ENCODE results near the gene NCKAP5. TPM values are rescaled to one million over a fixed set of nuclear protein-coding genes. Genes with fewer than 3 reads are reported as not detected.

The NCKAP5 gene
- total RNA-seq, 1 experiment from 2014 or later: not detected

- H4K20me1 ChIP-seq (ENCODE audit: insufficient read depth): no peaks in the 10 kb centered on the region
- no peaks in the 10 kb centered on the region; the same call in 1 of the 2 replicates for H3K9me3 ChIP-seq (ENCODE audit: insufficient read depth, low read depth)
- no peaks in the 10 kb centered on the region for H3K36me3 ChIP-seq (ENCODE audit: low read depth)
- no peaks in the 10 kb centered on the region for H3K9me2 ChIP-seq (ENCODE audit: insufficient read depth)
- intact Hi-C loops (cut with micrococcal nuclease; ENCODE audit: unreplicated experiment): no loop called here
- no peak overlapping the region for H3K4me2 ChIP-seq
- no TSS peak for BruUV-seq (replicated peaks)
- no peak overlapping the region for H2AFZ ChIP-seq
- H3K4me3 ChIP-seq: no peak overlapping the region
- TF ChIP-seq CTCF (conservative IDR thresholded peaks at IDR 0.05) (no peak), EZH2 (IDR thresholded peaks at IDR 0.05; ENCODE audit: low read depth) (no peak)
- H3K27ac ChIP-seq: no peak overlapping the region
- ChIA-PET POLR2A (ENCODE audit: unreplicated experiment) (no interaction called here), CTCF (no interaction called here)
- 0 out of 2 replicates have a peak, but pooled peaks cover 3% of the 10 kb centered on the region for H3K79me2 ChIP-seq (ENCODE audit: low read depth)
- H3K27me3 ChIP-seq (ENCODE audit: insufficient read depth, low read depth): no peaks in the 10 kb centered on the region; the same call in 1 of the 2 replicates
- no peaks in the 10 kb centered on the region for H3K4me1 ChIP-seq (replicated peaks; ENCODE audit: insufficient read depth)
- no peaks in the 10 kb centered on the region for H3F3A ChIP-seq (ENCODE audit: insufficient read depth, low read depth)
- DNase-seq: no peak
Measured at GRCh38 chr2:132891498-132891897, 676.8 kb downstream of the NCKAP5 start.

GRCh38 chr2:132886574-132886973 is 681.7 kb downstream of the NCKAP5 start:
- Histone ChIP-seq H3K9me2 (ENCODE audit: insufficient read depth) (no peaks in the 10 kb centered on the region), H3K4me2 (no peak overlapping the region), H3F3A (ENCODE audit: insufficient read depth, low read depth) (no peaks in the 10 kb centered on the region), H2AFZ (no peak overlapping the region), H3K27ac (no peak overlapping the region), H3K27me3 (ENCODE audit: insufficient read depth, low read depth) (peaks cover 3% of the 10 kb centered on the region; the same call in 1 of the 2 replicates), H3K79me2 (ENCODE audit: low read depth) (0 out of 2 replicates have a peak, but pooled peaks cover 3% of the 10 kb centered on the region), H3K4me3 (no peak overlapping the region), H3K9me3 (ENCODE audit: insufficient read depth, low read depth) (no peaks in the 10 kb centered on the region; the same call in 1 of the 2 replicates), H3K4me1 (replicated peaks; ENCODE audit: insufficient read depth) (no peaks in the 10 kb centered on the region), H4K20me1 (ENCODE audit: insufficient read depth) (no peaks in the 10 kb centered on the region), H3K36me3 (ENCODE audit: low read depth) (no peaks in the 10 kb centered on the region)
- DNase-seq: no peak
- ChIA-PET POLR2A (ENCODE audit: unreplicated experiment) (no interaction called here), CTCF (no interaction called here)
- no peak for TF ChIP-seq EZH2 (IDR thresholded peaks at IDR 0.05; ENCODE audit: low read depth)
- no peak for TF ChIP-seq CTCF (conservative IDR thresholded peaks at IDR 0.05)
- intact Hi-C loops (cut with micrococcal nuclease; ENCODE audit: unreplicated experiment): no loop called here
- BruUV-seq (replicated peaks): no TSS peak

- no peaks in the 10 kb centered on the region for H3K9me2 ChIP-seq (ENCODE audit: insufficient read depth)
- ChIA-PET CTCF (no interaction called here), POLR2A (ENCODE audit: unreplicated experiment) (interaction anchor here (0.5 kb wide), 1 partner anchor 508 kb away, joined by 6 read pairs; no protein-coding TSS in a partner anchor)
- TF ChIP-seq CTCF (conservative IDR thresholded peaks at IDR 0.05): no peak
- TF ChIP-seq EZH2 (IDR thresholded peaks at IDR 0.05; ENCODE audit: low read depth): no peak
- H3K36me3 ChIP-seq (ENCODE audit: low read depth): no peaks in the 10 kb centered on the region
- no peak overlapping the region for H3K4me3 ChIP-seq
- H2AFZ ChIP-seq: no peak overlapping the region
- 0 out of 2 replicates have a peak, but pooled peaks cover 3% of the 10 kb centered on the region for H3K79me2 ChIP-seq (ENCODE audit: low read depth)
- no peaks in the 10 kb centered on the region for H3K4me1 ChIP-seq (replicated peaks; ENCODE audit: insufficient read depth)
- no peaks in the 10 kb centered on the region; the same call in 1 of the 2 replicates for H3K9me3 ChIP-seq (ENCODE audit: insufficient read depth, low read depth)
- H4K20me1 ChIP-seq (ENCODE audit: insufficient read depth): no peaks in the 10 kb centered on the region
- no peak for DNase-seq
- BruUV-seq (replicated peaks): no TSS peak
- no peak overlapping the region for H3K27ac ChIP-seq
- intact Hi-C loops (cut with micrococcal nuclease; ENCODE audit: unreplicated experiment): no loop called here
- no peaks in the 10 kb centered on the region for H3F3A ChIP-seq (ENCODE audit: insufficient read depth, low read depth)
- H3K27me3 ChIP-seq (ENCODE audit: insufficient read depth, low read depth): peaks cover 3% of the 10 kb centered on the region; the same call in 1 of the 2 replicates
- H3K4me2 ChIP-seq: no peak overlapping the region
Measured at GRCh38 chr2:132884705-132885104, 683.6 kb downstream of the NCKAP5 start.
